GM12878 (cell line): ENCODE data around the gene OGDHL. TPM values are rescaled to one million over a fixed set of nuclear protein-coding genes. Genes with fewer than 3 reads are reported as not detected.

Experiments
- ATAC-seq: fragments of 200-7000 bp; cut with Tn5 transposase; 3 replicates; pipeline ENCODE4 v1.9.1; 2020; ENCODE audit warnings: mild to moderate bottlenecking, moderate library complexity
- BruUV-seq: library from RNA; stranded (reverse); fragments of 400-500 nt; replicated peaks from 2 replicates; lab custom pipeline; 2021; lab: Mats Ljungman, UMichigan
- CTCF ChIA-PET: fragments of 300-600 bp; sonication (Branson Sonifier 250); formaldehyde crosslinking; extraction: SDS; loops from one replicate; lab custom pipeline; 2021; ENCODE audit warnings: inconsistent platforms; lab: Yijun Ruan, JAX
- POLR2A ChIA-PET: fragments of 350-600 bp; formaldehyde crosslinking; extraction: SDS; loops from one replicate; lab custom pipeline; 2021; ENCODE audit warnings: inconsistent platforms; lab: Charles Lee
- RAD21 ChIA-PET: fragments of 300-600 bp; sonication (Branson Sonifier 250); formaldehyde crosslinking; loops from one replicate; lab custom pipeline; 2023; ENCODE audit warnings: antibody characterized with exemption; ENCODE audit not compliant: unreplicated experiment; lab: Charles Lee
- SMC1A ChIA-PET: fragments of 300-600 bp; sonication (Branson Sonifier 250); formaldehyde crosslinking; loops from one replicate; lab custom pipeline; 2023; ENCODE audit not compliant: unreplicated experiment, uncharacterized antibody; lab: Charles Lee
- DNase-seq: peaks from one replicate; pipeline ENCODE4 v3.0.0-alpha.2; 2011; ENCODE audit warnings: low read depth, low spot score
- FAIRE-seq: peaks from 3 replicates; lab custom pipeline; 2011; peaks lifted over from hg19 to GRCh38; lab: Jason Lieb, UNC
- H2AFZ ChIP-seq: 2 replicates; pipeline ENCODE4 v1.6.0; 2011; ENCODE audit warnings: low read depth, low read length, control low read depth; ENCODE audit not compliant: control insufficient read depth
- H3K27ac ChIP-seq: 2 replicates; pipeline ENCODE4 v1.5.1; 2011; ENCODE audit warnings: control low read depth; ENCODE audit not compliant: control insufficient read depth, insufficient read depth
- H3K27me3 ChIP-seq, 2 experiments: replicated peaks in 1 of 2; 2 replicates each; pipeline versions ENCODE4 v1.6.0 to v1.6.1; 2011; ENCODE audit warnings: low read length in 1 of 2; ENCODE audit not compliant: control insufficient read depth in 2 of 2, insufficient read depth in 2 of 2
- H3K36me3 ChIP-seq, 2 experiments: 2 replicates each; pipeline ENCODE4 v1.5.1; 2011; ENCODE audit warnings: low read length in 1 of 2; ENCODE audit not compliant: control insufficient read depth in 2 of 2, insufficient read depth in 2 of 2
- H3K4me1 ChIP-seq: 2 replicates; pipeline ENCODE4 v1.6.1; 2011; ENCODE audit warnings: mild to moderate bottlenecking, low read length, moderate library complexity, mixed read lengths; ENCODE audit not compliant: control insufficient read depth, insufficient read depth
- H3K4me2 ChIP-seq: 2 replicates; pipeline ENCODE4 v1.6.0; 2011; ENCODE audit warnings: control low read depth; ENCODE audit not compliant: control insufficient read depth, insufficient read depth
- H3K4me3 ChIP-seq: fragments of 200-600 bp; sonication (generic); 2 replicates; pipeline ENCODE4 v1.5.1; 2016
- H3K79me2 ChIP-seq: 2 replicates; pipeline ENCODE4 v1.6.0; 2011; ENCODE audit warnings: low read length; ENCODE audit not compliant: control insufficient read depth, insufficient read depth
- H3K9ac ChIP-seq: 2 replicates; pipeline ENCODE4 v1.8.0; 2011; ENCODE audit warnings: low read length, control low read depth, mixed read lengths; ENCODE audit not compliant: control insufficient read depth, insufficient read depth
- H3K9me3 ChIP-seq: replicated peaks from 3 replicates; pipeline ENCODE4 v1.5.1; 2011; ENCODE audit warnings: mild to moderate bottlenecking, low read length; ENCODE audit not compliant: control insufficient read depth, insufficient read depth
- H4K20me1 ChIP-seq: 2 replicates; pipeline ENCODE4 v1.6.0; 2011; ENCODE audit not compliant: control insufficient read depth, insufficient read depth
- CHD2 ChIP-seq: IDR thresholded peaks from 2 replicates; pipeline ENCODE4 v1.6.1; 2011; ENCODE audit warnings: low read depth, low read length, improper control_type of control experiment, borderline replicate concordance
- CREM ChIP-seq: IDR thresholded peaks from 2 replicates; pipeline ENCODE4 v1.6.1; 2014; ENCODE audit warnings: antibody characterized with exemption, low read depth
- E4F1 ChIP-seq: fragments of 450-650 bp; IDR thresholded peaks from 2 replicates; pipeline ENCODE4 v1.6.1; 2018; ENCODE audit warnings: borderline replicate concordance, mild to moderate bottlenecking; ENCODE audit not compliant: partially characterized antibody
- ETV6 ChIP-seq, 2 experiments: fragments of 450-650 bp in 1 of 2; IDR thresholded peaks in 1 of 2; conservative IDR thresholded peaks in 1 of 2; 2 replicates each; pipeline ENCODE4 v1.6.1; 2014; ENCODE audit warnings: antibody characterized with exemption in 1 of 2, borderline replicate concordance in 1 of 2, low read depth in 1 of 2, mild to moderate bottlenecking in 1 of 2, moderate library complexity in 1 of 2
- IRF4 ChIP-seq: IDR thresholded peaks from 2 replicates; pipeline ENCODE4 v1.6.1; 2011; ENCODE audit warnings: low read depth, low read length
- MTA3 ChIP-seq: IDR thresholded peaks from 2 replicates; pipeline ENCODE4 v1.6.1; 2012; ENCODE audit warnings: low read length, inconsistent platforms, borderline replicate concordance
- MYC ChIP-seq: IDR thresholded peaks from 2 replicates; pipeline ENCODE4 v1.6.1; 2011; ENCODE audit warnings: mild to moderate bottlenecking, low read length, moderate library complexity, inconsistent platforms; ENCODE audit not compliant: insufficient read depth, insufficient replicate concordance, insufficient read length, severe bottlenecking
- RELB ChIP-seq: fragments of 450-650 bp; IDR thresholded peaks from 2 replicates; pipeline ENCODE4 v1.6.1; 2017; ENCODE audit warnings: low read depth, mild to moderate bottlenecking, moderate library complexity
- SIN3A ChIP-seq: IDR thresholded peaks from 2 replicates; pipeline ENCODE4 v1.6.1; 2012; ENCODE audit warnings: low read depth, low read length, improper control_type of control experiment
- STAT3 ChIP-seq: IDR thresholded peaks from 2 replicates; pipeline ENCODE4 v1.6.1; 2011; ENCODE audit warnings: low read depth, low read length, improper control_type of control experiment
- ZNF207 ChIP-seq: fragments of 450-650 bp; IDR thresholded peaks from 2 replicates; pipeline ENCODE4 v1.6.1; 2014; ENCODE audit warnings: antibody characterized with exemption, mild to moderate bottlenecking, borderline replicate concordance
- WGBS: methylation state at CpG from one replicate; pipeline ENCODE4 v1.1.6; 2016; ENCODE audit warnings: low lambda C conversion rate; ENCODE audit not compliant: insufficient replicate concordance, insufficient coverage; ENCODE audit errors: missing lambda C conversion rate; 5-methylcytosine and 5-hydroxymethylcytosine counted together
- in situ Hi-C: fragments of 300-500 bp; cut with MboI; formaldehyde crosslinking; loops from 9 replicates; pipeline ENCODE4 v1.14.3; 2018; ENCODE audit warnings: mixed read lengths
- intact Hi-C: fragments of 100-400 bp; cut with micrococcal nuclease; formaldehyde crosslinking; loops from one replicate; pipeline ENCODE4 v1.14.2; 2022; ENCODE audit not compliant: unreplicated experiment
- polyA plus RNA-seq, 11 experiments: library from polyadenylated mRNA; depleted of rRNA in 4 of 11; unstranded in 6 of 11; stranded (reverse) in 5 of 11; fragments of >200 nt; fragmentation: Nextera tagmentation in 4 of 11; fragmentation: Illumina TruSeq in 1 of 11; extraction: Ambion mirVana in 4 of 11; extraction: Trizol in 1 of 11; gene quantifications; 1 replicate in 1 of 11; 2 replicates in 10 of 11; pipeline versions ENCODE4 v1.2.1 to v1.2.3, GENCODE V29; 2011 to 2016; ENCODE audit warnings: inconsistent platforms in 2 of 11, missing spikeins in 2 of 11, low read depth in 1 of 11
- total RNA-seq, 4 experiments: library from RNA; depleted of rRNA in 3 of 4; stranded (reverse); fragments of >200 nt in 3 of 4; fragmentation: Illumina TruSeq in 1 of 4; extraction: Trizol in 1 of 4; gene quantifications; 2 replicates each; pipeline versions ENCODE4 v1.2.1 to v1.2.3, GENCODE V29; 2013 to 2021
- TF ChIP-seq, protein P1 (sequence below): fragments of 450-650 bp; IDR thresholded peaks from 2 replicates; pipeline ENCODE4 v1.6.1; 2016; ENCODE audit warnings: mild to moderate bottlenecking, moderate library complexity, borderline replicate concordance
- TF ChIP-seq, protein P2 (sequence below): fragments of 450-650 bp; IDR thresholded peaks from 2 replicates; pipeline ENCODE4 v1.6.1; 2016; ENCODE audit warnings: mild to moderate bottlenecking

OGDHL gene
- total and polyA plus RNA-seq, 10 of the 15 experiments (the other 5 are each of a cell fraction or from before 2014, with no cell fraction given): 0.02 to 13.3 (median 0.34) TPM

- Histone ChIP-seq H3K4me1 (no peaks in the 10 kb centered on the region), H2AFZ (no peak overlapping the region), H3K9ac (no peak overlapping the region), H4K20me1 (no peaks in the 10 kb centered on the region), H3K9me3 (no peaks in the 10 kb centered on the region), H3K79me2 (no peaks in the 10 kb centered on the region), H3K27me3 (no peaks in the 10 kb centered on the region), H3K27ac (no peak overlapping the region), H3K4me3 (no peak overlapping the region), H3K36me3 (no peaks in the 10 kb centered on the region), H3K4me2 (no peak overlapping the region)
- ChIA-PET RAD21 (no interaction called here), POLR2A (no interaction called here), CTCF (no interaction called here), SMC1A (no interaction called here)
- intact Hi-C loops (no loop called here), in situ Hi-C loops (no loop called here)
- 31% methylated on average over 18 of the region's 20 CpGs for WGBS
- ATAC-seq (no peak), DNase-seq (no peak), FAIRE-seq (no peak)
- BruUV-seq: no TSS peak
- TF ChIP-seq CHD2 (no peak), E4F1 (no peak), STAT3 (no peak), IRF4 (no peak), MTA3 (no peak), CREM (no peak), MYC (no peak), ZNF207 (no peak), ETV6 (conservative IDR thresholded peaks at IDR 0.05 in 1 of 2, IDR thresholded peaks at IDR 0.05 in 1 of 2; ENCODE audit: borderline replicate concordance in 1 of 2, low read depth in 1 of 2) (no peak), SIN3A (no peak), RELB (no peak)
- TF ChIP-seq, protein P1, sequence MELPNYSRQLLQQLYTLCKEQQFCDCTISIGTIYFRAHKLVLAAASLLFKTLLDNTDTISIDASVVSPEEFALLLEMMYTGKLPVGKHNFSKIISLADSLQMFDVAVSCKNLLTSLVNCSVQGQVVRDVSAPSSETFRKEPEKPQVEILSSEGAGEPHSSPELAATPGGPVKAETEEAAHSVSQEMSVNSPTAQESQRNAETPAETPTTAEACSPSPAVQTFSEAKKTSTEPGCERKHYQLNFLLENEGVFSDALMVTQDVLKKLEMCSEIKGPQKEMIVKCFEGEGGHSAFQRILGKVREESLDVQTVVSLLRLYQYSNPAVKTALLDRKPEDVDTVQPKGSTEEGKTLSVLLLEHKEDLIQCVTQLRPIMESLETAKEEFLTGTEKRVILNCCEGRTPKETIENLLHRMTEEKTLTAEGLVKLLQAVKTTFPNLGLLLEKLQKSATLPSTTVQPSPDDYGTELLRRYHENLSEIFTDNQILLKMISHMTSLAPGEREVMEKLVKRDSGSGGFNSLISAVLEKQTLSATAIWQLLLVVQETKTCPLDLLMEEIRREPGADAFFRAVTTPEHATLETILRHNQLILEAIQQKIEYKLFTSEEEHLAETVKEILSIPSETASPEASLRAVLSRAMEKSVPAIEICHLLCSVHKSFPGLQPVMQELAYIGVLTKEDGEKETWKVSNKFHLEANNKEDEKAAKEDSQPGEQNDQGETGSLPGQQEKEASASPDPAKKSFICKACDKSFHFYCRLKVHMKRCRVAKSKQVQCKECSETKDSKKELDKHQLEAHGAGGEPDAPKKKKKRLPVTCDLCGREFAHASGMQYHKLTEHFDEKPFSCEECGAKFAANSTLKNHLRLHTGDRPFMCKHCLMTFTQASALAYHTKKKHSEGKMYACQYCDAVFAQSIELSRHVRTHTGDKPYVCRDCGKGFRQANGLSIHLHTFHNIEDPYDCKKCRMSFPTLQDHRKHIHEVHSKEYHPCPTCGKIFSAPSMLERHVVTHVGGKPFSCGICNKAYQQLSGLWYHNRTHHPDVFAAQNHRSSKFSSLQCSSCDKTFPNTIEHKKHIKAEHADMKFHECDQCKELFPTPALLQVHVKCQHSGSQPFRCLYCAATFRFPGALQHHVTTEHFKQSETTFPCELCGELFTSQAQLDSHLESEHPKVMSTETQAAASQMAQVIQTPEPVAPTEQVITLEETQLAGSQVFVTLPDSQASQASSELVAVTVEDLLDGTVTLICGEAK: no peak
- TF ChIP-seq, protein P2, sequence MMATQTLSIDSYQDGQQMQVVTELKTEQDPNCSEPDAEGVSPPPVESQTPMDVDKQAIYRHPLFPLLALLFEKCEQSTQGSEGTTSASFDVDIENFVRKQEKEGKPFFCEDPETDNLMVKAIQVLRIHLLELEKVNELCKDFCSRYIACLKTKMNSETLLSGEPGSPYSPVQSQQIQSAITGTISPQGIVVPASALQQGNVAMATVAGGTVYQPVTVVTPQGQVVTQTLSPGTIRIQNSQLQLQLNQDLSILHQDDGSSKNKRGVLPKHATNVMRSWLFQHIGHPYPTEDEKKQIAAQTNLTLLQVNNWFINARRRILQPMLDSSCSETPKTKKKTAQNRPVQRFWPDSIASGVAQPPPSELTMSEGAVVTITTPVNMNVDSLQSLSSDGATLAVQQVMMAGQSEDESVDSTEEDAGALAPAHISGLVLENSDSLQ: no peak
These were observed 12.3 kb downstream of the OGDHL start for GRCh38 chr10:49749556-49750491.
